SKM-1 (cell line): ENCODE data around the gene CNNM3.
A peak's percentile ranks its signal among the peaks of the same experiment; 100 is the strongest.
"Not testable (repeated sequence)": the region's sequence is repeated elsewhere in the genome, so short reads cannot be mapped to it uniquely, and the experiment has no call there.

ENCODE experiments used
- DNase-seq: peaks from one replicate; lab custom pipeline; 2025; ENCODE audit not compliant: unreplicated experiment; lab: John Stamatoyannopoulos, UW

The CNNM3 gene

GRCh38 chr2:96861074-96861473 lies 45.0 kb downstream of the CNNM3 start:
- DNase-seq: no peak

DNA sequence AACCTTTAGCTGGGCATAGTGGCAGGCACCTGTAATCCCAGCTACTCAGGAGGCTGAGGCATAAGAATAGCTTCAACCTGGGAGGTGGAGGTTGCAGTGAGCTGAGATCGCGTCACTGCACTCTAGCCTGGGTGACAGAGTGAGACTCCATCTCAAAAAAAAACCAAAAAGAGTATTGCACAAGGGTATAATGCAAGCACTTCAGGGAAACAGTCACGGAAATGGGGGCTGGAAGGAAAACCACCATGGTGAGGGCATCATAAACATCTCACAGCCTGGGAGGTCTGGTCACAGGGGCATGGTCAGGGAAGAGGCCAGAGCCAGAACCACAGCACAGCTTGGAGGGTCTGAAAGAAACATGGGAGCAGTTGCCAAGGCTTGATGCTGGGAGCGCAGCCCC lies 47.0 kb downstream of the CNNM3 start:
- not testable (repeated sequence) for DNase-seq

DNA sequence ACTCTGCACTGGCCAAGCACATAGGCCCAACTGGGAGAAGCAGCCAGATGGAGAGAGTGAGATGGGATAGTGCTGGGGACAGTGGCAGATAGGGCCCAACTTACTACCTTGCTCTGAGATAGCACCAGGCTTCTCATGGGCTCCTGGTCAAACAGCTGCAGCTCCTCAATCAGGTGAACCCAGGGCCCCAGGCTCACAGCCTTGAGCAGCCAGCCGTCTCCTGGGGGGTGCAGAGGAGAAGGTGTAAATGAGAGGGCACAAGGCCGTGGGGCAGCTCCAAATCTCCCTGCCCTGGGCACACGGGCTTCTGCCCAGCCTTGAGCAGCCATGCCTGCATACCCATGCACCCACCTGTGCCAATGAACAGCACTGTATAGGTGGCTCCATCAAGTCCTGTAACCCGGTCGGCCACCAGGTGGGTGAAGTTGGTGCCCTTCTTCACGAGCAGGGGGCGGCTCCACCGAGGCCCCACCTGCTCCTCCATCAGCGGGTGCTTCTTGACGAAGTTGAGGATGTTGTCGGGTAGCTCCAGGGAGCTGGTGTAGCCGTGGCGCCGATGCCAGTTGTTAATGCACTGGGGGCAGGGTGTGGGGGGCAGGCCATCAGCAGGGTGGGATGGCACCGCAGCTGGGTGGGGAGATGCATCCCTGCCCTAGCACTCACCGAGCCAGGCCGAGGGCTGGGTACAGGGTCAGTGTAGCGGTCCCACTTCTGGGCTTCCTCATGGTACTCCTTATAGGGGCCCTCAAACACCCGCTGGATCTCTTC lies 47.7 kb downstream of the CNNM3 start:
- DNase-seq: no peak

DNA sequence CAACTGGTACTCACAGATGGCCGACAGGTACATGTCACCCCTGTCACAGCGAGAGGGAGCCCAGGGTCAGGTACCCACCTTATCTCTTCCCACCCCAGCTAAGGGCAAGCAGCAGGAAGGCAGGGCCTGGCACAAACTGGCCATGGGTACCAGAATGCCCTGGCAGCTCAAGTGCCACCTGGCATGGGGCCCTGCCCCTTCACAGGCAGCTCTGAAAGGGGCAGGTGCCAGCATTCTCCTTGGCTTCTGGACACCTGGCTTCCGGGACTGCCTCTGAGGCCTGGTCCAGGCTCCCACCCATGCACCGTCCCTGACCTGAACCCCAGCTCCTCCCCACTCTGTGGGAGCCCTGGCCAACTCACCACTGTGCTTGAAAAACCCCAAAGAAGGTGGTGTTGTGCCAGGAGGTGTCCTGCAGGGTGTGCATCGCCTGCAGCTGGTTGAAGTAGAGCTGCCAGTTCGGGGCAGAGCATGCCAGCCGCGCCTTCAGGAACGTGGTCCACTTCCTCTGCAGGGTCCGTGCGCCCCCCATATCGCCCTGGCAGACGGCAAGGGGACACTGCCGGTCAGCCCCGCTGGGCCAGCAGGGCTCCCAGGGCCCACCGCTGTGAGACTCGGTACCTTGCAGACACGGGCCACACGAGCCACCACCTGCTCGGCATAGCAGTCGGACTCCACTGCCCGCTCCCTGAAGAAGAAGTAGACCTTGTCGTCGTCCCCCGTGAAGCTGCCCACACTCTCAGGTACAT lies 48.4 kb downstream of the CNNM3 start:
- no peak for DNase-seq

DNA sequence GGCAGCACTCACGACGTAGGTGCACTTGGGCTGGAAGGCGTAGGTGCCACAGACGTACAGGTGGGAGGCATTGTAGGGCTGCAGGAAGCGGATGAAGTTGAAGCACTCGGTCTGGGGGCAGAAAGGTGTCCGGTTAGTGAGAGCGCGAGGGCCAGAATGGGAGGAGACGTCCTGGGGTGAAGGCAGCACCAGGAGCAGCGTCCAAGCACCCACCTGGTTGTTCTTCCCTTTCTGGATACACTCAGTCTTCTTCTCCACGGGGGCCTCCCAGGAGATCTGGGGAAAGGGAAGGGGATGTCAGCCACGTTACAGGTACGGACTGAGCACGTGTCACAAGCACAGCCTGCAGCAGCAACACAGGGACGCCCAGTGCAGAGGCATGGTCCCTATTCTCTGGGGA lies 49.6 kb downstream of the CNNM3 start:
- no peak for DNase-seq

- DNase-seq: no peak
Measured at GRCh38 chr2:96866149-96866548, 50.1 kb downstream of the CNNM3 start.

DNA sequence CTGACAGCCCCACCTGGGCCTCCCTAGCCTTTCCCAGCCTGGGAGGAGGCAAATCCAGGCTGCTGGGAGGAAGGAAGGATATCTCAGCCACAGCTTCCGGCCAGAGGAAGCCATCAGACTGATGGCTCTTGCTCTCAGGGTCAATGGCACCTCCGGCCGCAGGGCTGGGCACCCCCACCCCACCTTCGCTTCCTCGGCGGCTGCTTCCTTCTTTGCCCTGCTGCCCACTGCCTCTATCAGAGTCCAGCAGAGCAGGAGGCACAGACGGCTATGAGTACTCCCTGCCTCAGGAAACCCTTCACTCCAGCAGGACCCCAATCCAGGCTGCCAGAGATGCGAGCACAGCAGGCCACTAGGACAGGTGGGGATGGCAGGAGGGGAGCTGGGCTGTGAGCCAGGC lies 50.5 kb downstream of the CNNM3 start:
- DNase-seq: no peak

DNA sequence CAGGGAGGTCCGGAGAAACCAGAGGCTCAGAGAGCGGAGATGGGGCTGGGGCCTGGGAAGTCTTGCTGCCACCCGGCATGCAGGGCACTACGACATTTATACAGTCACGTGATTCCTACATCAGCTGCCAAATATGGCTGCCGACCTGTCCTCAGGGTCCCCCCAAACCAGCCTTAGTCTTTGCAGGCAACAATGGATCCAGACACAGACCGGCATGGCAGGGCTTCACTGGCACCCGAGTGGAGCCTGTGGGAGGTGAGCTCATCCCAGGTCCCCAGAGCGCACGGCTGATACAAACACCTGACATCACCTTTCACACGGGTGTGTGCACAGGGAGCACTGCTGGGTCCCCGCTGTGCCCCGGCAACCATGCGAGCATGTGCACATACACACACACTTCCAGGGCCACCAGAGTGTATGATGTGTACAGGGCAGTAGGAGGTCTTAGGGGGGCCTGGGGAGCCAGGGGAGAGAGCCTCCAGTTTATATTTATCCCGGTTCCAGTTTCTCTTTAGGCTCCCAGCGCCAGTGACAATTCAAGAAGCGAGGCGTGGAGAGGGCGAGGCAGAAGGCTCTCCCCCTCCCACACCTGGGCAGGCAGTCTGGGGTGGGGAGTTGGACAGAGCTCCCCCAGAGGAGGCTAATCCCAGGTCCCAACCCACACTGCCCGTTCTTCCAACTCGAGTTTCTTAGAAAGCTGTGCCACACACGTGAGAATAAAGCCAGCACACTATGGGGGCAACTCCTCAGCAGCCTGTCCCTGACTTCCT lies 51.1 kb downstream of the CNNM3 start:
- no peak for DNase-seq

DNA sequence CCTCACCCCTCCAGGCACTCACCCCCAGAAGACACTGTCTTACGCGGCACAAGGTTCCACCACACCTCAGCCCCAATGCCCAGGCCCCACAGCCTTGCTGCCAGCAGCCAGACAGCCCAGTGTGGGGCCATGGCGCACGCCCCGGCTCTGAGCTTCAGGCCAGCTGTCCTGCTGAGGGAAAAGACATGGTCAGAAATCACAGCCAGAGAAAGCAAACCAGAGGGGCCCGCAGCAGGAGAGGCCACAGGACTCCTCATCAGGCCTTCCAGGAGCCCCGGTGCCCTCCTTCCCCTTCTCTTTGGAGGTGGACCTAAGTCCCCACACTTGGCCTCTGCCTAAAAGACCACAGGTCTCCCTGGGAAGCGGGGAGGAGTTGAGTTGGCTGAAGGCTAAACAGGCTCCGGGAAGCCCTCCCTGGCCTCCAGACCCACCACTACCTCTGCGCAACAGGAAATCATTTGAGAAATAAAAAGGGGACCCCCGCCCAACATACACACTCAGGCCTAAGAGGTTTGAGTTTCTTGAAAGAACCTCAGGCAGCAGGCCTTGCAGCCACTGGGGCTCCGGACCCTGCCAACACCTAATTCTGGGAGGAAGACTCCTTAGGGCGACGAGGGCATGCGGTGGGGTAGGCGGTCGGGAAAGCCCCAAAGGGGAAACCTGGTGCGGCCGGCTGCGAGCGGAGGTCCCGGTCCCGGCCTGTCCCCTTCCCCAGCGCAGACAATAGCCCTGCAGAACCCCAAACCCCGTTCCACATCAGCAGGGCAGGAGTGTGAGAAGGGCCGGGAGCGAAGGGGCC lies 51.9 kb downstream of the CNNM3 start:
- no peak for DNase-seq

DNA sequence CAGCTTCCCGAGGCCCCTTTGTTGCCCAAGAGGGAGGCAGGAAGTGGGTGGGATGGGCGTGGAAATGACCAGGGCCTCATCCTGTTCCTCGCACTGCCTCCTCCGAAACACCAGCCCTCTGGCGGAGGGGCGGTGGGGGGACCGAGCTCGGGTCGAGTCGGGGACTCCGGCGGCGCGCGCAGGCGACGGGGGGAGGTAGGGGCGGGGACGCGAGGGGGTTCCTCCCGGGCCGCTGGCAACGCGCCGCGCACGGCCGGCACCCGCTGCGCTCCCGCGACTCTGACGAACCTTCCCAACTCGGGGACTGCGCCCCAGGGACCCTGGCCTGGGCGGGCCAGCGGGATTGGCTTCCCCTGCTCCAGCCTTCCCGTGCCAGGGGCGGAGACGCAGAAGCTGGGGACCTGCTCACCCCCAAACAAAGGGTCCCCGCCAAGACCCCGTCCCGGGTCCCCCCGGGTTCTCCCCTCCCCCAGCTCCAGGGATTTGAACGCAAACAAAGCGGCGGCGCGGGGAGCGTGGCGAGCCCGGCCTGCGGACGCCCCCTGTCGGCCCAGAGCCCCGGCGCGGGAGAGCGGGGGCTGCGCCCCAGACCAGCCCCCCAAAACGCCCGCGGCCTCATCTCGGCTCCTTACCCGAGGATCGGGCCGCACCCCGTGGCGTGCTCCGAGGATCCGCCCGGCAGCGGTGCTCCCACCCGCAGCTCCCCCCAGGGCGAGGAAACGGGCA lies 52.6 kb downstream of the CNNM3 start:
- peak; percentile 86 for DNase-seq

DNA sequence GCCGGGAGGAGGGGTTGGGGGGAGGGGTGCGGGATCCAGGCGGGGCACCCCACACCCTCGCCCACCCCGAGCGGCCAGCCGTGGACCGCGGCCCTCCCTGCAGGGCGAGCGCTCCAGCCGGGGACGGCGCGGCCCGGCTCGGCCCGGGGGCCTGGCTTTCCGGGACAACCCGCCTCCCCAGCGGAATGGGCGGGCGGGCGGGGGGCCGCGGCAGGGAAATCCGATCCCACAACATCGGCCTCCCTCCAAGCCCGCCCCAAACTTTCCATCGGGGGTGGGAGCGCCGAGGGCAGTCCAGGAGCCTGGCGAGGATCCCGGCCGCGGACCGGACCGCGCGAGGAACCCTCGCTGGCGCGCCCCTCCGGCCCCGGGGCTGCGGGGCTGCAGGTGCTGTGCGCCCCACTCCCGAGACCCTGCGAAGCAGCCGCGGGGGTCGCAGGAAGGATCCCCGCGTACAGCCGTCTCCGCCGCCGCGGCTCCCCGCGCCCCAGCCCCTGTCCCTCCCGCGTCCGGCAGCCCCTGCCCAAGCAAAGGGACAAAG lies 53.3 kb downstream of the CNNM3 start:
- no peak for DNase-seq

DNA sequence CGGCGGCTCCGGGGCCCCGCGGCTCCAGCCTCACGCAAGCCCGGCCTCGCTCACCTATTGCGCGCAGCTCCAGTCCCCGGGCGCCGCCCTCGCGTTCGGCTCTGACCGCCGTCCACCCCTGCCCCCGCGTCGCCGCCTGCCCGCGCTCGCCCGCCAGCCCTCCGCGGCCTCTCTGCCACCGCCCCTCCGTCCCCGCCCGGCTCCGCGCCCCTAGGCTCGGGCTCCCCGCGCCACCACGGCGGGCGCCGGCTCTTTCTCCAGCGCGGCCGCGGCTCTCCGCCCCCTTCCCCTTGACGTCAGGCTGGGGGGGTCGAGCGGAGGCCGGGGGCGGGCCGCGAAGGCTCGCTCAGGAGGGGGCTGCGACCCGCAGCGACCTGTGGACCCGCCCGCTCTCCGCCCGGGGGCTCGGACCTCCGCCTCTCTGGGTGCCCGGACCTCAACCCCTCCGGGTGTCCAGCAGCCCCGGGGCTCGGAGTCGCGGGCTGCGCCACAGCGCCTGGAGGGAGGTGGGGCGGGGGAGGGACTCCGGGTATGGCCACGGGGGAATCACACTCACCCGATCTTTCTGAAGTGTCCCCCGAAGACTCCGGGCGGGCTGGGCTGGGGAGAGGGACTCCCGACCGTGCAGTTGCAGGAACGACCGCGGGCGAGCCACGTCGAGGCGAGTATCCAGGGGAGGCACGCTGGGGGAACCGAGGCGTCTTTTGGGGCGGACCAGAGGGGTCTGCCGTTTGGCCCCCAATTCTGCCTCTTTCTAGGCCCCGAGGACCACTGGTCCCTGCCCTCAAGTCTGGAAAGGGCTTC lies 54.0 kb downstream of the CNNM3 start, which contains the start of gene SEMA4C:
Gene SEMA4C, minus strand, starts transcription at position 259 of the 804 bp plus-strand sequence. CDS start 2,194 bp downstream, outside the sequence.
- no peak for DNase-seq

DNA sequence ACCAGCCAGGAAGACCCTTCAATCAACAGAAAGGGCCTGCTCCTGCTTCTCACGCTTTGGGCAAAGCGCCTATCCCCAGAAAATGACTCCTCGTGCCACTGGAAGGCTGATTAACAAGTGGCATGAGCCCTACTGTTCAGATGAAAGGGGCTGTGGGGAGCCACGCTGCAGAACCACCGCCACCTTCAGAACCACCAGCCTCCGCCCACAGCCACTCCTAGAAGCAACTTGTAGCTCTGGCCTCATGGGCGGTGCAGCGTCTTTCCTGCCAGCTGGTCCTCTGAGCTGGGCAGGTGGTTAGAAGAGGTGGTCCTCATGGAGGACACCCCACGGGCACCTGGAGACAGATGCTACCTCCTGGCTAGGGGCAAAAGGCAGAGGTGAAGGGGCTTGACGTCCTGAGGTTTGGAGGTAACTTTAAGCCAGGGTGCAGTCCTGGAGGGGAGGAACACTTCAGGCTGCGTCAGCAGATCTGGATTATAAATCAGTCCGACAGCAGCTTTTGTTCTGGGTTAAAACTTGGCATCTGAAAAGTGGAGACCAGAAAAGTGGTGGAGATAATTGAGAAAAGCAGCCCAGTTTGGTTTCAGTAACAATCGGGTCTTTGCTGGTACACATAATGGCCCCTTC lies 54.7 kb downstream of the CNNM3 start:
- DNase-seq: no peak

GRCh38 chr2:96872591-96873349 lies 56.7 kb downstream of the CNNM3 start:
- no peak for DNase-seq

DNA sequence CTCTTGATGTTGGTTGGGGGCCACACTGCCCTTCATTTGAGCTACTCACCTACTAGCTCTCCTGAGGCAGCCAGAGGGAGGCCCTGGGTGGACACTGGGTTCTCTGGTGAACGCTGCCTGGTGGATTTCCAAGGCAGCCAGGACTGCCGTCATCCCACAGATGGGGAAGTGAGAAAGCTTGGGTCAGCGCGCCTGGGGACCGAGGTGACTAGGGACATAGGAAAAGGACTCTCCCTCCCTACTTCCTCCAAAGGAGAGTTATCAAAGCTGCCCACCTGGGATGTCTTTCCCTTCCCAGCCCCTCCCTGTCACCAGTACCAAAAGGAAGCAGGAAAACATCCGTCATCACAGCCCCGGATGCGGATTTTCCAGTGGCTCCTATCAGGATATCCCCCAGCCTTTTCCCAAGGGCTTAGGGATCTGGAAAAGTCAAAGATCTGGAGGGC lies 57.6 kb downstream of the CNNM3 start:
- DNase-seq: no peak

DNA sequence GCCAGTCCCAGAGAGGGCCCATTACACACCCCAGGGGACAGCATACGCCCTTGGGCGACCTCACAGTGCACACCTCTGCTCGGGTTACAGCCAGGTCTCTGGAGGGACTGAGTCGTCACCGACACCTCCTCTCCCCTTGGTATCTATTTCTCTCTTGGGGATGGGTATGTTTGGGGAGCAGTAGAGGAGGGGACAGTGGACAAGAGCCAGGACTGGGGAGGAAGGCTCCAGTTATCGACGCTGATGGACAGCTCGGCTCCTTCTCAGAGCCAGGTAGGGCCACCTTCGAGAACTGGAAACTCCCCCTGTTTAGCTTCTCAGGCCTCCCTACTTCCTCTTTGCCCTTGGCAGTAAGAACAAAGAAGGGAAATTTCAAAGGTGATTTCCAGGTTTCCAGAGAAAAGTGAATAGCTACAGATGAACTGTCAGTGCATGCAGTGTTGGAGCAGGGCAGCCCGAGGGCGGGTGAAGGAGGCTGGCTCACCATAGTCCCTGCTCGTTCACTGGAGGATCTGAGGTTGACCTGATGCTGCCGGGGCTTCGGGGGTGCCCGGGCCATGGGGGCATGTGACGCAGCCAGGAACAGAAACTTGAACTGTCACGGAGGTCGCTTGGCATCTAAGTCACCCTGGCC lies 58.2 kb downstream of the CNNM3 start:
- no peak for DNase-seq

DNA sequence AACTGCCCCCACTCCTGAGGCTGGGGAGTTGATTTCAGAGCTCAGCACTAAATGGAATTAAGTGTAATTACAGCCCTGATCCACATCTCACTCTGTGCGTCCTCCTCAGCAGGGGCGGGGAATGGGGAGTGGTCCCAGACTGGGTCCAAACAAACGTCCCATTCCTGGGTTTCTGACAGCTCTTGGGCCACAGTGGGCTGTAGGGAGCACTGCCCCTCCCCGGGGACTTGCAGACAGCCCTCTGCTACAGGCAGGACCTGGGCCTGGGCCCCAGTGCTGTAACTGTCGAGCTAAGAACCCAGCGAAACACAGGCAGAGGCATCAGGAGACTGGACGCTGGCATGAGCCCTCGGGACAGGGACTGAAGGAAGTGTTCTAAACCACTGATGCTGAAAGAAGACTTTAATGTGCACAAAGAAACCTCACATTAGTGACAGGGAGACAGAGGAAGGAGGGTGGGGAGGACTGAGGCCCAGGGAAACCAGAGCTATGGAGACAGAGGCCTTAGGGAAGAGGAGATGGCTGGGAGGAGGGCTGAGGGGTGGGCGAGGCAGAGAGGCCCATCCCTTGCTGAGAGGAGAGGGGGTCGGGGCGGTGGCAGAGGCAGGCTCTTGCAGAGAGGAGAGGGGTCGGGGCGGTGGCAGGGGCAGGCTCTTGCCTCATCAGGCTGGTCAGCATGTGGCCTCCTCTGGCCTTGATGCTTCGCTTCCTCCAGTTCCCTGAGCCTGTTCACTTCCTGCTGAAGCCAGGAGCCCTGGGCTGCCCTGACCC lies 59.6 kb downstream of the CNNM3 start:
- no peak for DNase-seq
